HG03039 (cell line): Measurements from ENCODE around the gene ZNF630.
A peak's percentile ranks its signal among the peaks of the same experiment; 100 is the strongest.
"Not testable (repeated sequence)": the region's sequence is repeated elsewhere in the genome, so short reads cannot be mapped to it uniquely, and the experiment has no call there.

Source experiments
- ATAC-seq: cut with Tn5 transposase; IDR thresholded peaks from one replicate; pipeline ENCODE4 v1.9.1; 2021; ENCODE audit warnings: mild to moderate bottlenecking, moderate library complexity; ENCODE audit not compliant: unreplicated experiment

ZNF630 gene

DNA sequence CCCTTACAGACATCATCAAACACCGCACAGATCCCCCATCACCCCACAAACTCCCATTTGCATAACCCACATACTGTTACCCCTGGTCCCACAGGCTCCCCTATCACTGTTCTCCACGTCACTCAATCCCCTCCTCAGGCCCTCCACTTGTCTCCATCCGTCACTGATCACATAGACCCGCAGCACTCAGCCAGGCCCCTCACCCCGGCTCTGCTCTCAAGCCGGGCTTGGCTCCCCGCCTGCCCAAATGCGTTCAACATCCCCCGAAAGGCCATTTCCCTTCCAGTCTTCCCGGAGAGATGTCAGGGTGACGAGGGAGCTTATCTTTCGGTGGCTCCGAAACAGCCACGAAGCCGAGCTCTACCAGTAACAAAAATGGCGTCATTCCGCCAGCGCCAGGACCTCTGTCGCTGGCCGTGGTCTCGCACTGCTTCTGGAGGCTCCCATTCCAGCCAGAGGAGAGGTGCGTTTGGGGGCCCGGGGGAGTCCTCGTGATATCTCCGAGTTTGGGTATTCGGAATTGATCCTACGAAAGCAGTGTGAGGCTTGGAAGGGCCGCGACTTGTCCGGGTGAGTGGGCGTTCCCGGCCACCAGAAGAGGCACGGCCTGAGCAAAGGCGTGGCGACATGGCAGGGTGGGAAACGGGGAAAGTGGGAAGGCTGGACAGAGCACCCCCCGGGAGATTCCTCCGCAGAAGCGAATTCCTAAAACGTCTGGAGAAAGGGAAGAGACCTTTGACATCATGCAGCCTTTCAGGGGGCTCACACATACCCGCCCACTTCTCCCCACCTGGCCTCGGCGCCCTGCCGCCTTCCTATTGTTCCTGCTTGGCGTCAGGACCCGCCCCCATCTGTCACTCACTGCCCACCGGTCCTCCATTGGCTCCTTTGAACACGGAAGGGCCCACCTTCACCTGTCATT lies at the start of gene ZNF630:
TSS of gene ZNF630 (minus strand) at position 577 of the 922 bp plus-strand sequence. CDS start 4,754 bp downstream, outside the sequence.
- ATAC-seq = peak; percentile 82

DNA sequence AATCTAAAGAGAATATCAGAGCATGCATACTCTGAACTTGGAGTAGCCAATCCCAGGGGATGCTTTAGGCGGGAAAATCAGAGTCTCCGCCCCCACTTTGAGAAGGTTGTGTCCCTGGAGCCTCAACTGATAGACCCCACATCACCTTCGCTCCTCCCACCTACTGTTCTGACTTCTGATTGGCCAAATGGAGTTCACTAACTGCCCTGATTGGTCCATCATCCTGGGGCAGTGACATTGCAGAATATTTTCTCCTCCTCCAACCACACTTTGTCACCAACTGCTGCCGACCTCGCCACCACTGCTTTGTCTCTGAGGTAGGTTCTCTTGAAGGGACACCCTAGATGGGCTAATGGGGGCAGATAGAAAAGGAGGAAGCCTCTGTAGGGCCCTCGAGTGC lies 36.3 kb upstream of the ZNF630 start:
- ATAC-seq = no peak

DNA sequence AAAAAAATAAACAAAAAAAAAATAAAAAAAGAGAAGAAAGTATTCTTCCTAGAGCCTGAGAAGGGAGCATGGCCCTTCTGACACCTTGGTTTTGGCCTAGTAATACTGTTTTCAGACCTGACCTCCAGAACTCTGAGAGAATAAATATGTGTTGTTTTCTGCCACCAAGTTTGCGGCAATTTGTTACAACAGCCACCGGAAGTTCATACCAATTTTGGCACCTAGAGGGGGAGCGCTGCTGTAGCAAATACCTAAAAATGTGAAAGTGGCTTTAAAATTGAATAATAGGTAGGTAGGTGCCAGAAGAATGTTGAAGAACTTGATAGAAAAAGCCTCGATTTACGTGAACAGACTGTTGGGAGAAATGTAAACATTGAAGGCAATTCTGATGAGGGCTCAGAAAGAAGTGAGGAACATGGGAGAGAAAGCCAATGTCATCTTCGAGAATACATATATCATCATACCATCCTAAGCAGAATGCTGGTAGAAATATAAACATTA lies 31.5 kb upstream of the ZNF630 start:
- ATAC-seq = no peak

DNA sequence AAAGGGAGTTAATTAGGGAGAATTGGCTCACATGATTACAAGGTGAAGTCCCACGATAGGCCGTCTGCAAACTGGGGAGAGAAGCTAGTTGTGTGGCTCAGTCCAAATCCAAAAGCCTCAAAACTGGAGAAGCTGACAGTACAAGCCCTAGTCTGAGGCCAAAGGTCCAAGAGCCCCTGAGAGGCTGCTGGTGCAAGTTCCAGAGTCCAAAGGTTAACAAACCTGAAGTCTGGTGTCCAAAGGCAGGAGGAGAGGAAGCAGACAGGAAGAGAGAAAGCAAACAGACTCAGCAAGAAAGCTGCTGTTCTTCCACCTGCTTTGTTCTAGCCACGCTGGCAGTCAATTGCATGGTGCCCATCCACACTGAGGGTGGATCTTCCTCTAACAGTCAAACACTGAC lies 30.0 kb upstream of the ZNF630 start:
- ATAC-seq = no peak

DNA sequence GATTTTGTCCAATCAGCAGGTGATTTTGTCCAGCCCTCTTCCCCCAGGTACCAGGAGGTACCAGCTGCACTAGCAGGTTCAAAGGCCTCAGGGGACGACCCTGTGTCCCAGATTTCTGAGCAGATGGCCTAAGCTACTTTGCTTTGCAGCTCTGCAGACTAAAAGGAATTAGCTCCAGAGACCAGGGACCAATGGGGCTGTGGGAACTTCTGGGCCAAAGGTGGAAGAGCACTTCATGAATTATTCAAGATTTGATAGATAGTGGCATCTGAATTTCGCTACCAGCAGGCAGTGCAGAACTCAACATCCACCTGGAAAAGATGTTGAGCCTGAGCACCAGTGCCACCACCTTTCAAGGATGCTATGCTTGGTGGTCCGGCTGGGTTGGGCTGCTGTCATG lies 21.1 kb upstream of the ZNF630 start:
- not testable (repeated sequence) for ATAC-seq

DNA sequence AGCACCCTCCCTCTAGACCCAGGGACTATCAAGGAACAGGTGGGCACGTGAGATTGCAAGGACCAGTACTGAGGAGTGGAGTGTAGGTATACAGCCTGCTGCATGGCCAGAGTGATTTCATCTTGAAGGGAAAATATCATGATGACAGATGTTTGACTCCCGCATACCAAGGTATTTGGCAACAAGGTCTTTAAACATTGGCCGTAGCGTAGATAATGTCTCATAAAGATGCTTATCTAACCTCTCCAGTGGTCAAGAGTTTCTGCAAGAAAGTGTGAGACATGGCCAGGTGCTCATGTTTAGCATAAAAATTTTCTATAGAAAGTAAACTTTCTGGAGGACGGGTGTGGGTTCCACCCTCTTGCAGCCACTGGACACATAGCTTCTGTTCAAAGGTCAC lies 18.7 kb upstream of the ZNF630 start:
- no peak for ATAC-seq

DNA sequence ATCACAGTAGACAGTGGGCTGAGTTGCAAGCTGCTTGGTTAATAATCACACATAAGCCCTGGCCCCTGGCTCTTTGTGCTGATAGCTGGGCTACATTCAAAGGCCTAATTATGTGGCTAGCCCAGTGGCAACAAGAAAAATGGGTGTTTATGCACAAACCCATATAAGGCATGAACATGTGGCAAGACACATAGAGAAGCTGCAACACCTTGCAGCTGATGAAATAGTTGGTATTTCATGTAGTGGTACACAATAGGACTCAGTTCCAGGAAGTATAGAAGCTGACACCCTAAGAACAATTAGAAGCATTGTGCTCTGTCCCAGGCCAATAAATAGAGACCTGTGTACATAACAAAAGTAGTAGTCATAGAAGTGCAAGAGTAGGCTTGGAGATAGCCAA lies 14.6 kb upstream of the ZNF630 start:
- ATAC-seq = no peak

DNA sequence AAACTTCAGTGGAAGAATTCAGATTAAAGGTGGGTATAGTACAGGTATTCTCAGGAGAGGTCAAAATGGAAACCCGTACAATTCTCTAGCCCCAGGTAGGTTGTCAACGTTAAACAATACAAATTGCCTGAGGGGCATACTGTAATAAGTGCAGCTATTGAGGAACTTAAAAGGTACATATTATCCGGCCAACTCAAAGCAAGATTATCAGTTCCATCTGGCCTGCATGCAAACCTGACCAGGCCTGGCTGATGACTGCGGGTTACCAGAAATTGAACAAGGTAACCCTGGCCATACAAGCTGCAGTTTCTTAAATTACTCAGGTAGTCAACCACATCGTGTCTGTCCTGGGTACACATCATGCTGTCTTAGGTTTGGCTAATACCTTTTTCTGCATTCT lies 12.3 kb upstream of the ZNF630 start:
- no peak for ATAC-seq

DNA sequence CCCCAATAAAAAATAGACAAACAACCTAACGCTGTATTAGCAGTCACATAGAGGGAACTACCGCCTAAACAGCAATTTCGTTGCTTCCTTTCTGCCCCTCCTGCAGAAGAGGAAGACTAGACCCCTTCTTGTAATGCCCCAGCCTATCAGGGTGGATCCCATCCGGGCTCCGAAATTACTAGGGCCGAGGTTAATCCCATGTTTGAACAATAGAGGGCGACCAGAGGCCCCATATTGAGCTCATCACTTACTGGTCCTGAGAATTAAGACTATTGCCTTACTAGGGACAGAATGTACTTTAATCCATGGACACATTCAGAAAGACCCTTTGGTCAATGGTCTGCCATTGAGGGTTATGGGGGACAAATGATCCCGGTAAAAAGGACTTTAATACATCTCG lies 11.8 kb upstream of the ZNF630 start:
- no peak for ATAC-seq

DNA sequence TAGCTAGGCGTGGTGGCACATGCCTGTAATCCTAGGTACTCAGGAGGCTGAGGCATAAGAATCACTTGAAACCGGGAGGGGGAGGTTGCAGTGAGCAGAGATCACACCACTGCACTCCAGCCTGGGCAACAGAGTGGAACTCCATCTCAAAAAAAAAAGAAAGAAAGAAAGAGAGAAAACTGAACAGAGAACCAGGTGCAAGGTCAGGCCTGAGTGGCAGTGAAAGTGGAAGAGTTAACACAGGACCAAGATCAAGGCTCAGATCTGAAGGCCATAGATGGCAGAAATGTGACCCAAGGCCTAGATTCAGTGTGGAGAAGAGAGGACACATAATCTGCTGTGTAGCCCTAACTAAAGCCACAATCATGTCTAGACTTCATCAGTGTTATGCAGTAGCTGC lies 4.9 kb upstream of the ZNF630 start:
- ATAC-seq = no peak

DNA sequence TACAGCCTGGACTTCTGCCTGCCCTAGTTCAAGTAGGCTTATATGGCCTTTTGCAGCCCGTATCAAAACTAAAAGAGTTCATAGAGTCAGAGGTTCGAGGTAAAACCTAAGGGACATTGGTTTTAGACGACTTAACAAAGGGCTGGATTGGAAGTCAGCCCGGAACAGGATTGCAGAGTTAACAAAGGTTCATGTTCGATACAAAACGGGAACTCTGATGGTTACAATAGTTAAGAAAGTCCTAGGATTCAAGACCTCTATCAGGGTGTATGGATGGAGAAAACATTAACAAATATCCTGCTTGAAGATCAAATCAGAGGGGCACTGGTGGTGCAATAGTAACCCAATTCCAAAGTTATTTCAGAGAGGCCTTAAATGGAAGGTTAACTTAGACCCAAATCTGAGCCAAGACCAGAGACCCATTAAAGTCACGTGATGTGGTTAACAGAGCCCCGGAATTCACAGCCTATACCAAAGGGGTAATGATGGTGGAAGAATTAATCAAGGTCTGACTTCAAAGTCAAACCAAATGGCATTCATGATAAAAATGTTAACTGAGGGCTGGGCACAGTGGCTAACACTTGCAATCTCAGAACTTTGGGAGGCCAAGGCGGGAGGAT lies 656 bp upstream of the ZNF630 start:
- no peak for ATAC-seq

DNA sequence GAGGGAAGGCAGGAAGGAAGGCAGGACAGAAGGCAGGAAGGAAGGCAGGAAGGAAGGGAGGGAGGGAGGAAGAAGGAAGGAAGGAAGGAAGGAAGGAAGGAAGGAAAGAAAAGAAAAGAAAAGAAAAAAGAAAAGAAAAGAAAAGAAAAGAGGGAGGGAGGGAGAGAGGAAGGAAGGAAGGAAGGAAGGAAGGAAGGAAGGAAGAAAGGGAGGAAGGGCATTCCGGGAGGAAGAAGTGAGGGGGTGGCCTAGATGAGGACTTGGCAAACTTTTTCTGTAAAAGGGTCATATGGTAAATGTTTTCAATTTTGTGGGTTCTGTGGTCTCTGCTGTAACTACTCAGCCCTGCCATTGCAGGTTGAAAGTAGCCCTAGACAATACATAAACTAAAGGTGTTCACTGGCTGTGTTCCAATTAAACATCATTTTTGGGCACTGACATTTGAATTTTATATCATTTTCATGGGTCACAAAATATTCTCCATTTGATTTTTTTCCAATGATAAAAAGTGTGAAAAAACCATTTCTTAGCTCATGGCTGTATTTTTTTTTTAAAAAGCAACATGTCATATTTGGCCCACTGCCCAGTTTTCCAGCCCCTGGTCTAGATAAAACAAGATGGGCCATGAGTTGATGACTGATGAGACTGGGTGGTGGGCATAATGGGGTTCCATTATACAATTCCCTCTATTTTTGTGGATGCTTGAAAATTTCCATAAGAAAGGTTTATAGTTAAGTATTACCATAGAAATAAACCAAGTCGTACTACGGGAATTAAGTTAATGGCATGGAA lies 3.1 kb downstream of the ZNF630 start:
- no peak for ATAC-seq

DNA sequence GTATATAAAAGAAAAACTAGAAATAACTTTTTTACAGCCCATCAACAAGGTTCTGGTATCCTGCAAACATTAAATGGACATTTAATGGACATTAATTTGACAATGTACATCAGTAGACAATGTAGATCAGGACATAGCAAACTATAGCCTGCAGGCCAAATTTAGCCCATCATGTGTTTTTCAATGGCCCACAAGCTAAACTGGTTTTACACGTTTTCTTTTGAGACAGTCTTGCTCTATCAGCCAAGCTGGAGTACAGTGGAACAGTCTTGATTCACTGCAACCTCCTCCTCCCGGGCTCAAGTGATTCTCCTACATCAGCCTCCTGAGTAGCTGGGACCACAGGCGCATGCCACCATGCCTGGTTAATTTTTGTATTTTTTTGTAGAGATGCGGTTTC lies 7.2 kb downstream of the ZNF630 start:
- ATAC-seq = no peak

DNA sequence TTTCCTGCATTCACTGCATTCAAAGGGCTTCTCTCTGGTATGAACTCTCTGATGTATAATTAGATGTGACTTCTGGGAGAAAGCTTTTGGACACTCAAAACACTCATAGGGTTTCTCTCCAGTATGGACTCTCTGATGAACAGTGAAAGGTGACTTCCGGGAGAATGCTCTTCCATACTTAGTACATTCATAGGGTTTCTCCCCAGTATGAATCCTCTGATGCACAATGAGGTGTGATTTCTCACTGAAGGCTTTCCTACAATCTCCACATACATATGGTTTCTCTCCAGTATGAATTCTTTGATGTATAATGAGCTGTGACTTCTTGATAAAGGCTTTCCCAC lies 12.2 kb downstream of the ZNF630 start:
- ATAC-seq = no peak

DNA sequence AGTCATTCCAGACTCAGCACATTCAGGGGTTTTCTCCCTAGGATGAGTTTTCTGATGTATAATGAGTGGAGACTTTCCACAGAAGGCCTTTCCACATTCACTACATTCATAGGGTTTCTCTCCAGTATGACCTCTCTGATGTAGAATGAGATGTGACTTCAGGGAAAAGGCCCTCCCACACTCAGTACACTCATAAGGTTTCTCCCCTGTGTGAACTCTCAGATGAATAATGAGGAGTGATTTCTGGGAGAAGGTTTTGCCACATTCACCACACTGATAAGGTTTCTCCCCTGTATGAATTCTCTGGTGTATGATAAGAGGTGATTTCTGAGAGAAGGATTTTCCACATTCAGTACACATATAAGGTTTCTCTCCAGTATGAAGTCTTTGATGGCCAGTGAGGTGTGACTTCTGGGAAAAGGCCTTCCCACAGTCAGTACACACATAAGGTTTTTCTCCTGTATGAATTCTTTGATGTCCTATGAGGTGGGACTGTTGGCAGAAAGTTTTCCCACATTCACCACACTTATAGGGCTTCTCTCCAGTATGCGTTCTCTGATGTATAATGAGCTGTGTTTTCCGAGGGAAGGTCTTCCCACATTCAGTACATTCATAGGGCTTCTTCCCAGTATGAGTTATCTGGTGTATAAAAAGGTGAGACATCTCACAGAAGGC lies 12.7 kb downstream of the ZNF630 start:
- ATAC-seq = no peak

DNA sequence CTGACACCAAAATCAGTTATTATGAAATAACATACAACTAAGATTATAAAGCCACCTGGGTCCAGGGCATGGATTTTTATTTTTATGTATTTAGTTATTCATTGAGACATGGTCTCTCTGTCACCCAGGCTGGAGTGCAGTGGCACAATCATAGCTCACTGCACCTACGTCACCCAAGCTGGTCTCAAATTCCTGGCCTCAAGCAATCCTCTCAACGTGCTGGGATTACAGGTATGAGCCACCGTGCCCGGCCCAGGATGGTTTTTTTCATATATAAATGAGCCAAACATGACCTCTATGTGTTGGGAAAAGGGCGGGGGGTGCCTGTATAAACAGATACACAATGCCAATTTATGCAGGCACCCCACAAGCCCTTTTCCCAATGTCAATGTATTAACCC lies 24.6 kb downstream of the ZNF630 start:
- ATAC-seq = no peak

DNA sequence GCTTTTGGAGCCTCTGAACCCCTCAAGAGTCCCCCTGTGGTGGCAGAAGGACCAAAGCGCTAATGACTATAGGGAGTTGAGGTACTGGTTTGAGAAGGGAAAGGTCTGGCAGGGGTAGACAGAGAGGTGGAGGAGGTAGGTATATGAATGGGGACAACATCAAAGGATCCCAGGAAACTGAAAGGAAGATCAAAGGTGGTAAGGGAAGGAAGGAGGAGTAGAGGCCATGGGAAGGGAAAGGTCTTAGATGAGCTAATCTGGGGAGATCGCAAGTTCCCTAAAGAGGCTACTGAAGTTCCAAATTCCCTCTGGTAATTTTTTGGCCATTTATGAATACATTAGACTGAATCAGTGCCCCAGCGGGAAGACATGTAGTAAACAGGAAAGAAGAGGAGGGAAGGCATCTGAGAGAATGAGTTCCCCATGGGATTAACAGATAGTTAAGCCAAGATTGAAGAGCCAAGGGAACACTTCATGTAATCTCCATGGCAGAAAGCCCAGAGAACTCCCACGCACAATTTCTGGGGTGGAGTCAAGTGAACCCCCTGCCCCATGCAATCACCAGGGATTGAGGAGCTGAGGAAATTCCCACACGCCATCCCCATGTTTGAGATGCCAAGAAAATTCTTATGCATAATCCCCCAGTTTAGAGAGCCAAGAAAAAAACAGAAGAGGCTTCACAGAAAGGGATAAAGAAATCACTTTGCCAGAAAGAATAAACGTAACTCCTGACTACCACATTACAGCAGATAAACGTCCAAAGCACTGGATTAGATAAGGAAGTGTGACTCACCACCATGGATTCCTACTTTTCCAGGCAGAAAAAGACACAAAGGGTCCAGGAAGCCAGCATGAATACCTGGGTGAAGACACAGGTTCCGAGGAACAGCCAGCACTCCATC lies 25.8 kb downstream of the ZNF630 start:
- no peak for ATAC-seq

DNA sequence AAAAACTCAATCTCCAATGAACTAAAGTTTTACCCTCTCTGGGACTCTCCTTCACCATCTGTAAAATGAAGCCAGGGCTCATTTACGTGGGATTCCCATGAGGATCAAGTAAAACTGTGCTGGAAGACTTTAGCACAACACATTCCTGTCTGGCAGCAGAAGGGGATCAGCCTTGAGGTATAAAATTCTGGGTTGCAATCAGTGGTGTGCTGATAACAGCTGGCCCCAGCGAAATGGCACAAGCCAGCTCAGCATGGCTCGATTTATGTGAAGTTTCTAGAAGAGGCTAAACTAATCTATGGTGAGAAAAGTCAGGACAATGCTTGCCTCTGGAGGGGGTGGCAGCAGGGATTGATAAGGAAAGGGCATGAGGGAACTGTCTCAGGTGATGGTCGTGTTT lies 28.4 kb downstream of the ZNF630 start:
- no peak for ATAC-seq

DNA sequence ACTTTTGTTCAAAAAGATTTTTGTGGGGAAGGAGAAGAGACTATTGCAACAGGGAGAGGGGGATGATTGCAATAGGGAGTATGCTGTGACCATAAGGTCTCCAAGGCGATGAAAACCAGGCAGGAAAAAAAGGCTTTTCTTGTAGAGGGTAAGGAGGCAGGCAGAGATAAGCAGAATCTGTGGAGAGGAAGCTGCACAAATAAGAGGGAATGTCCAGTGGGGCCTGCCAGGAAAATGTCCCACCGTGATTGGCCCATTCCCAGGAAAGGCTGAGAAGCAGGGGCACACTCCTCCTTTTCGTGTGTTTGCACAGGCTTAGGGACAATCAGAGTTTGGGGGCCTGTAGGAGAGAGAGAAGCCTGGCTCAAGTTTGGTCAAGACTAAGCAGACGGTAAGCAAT lies 35.5 kb downstream of the ZNF630 start:
- ATAC-seq = no peak

DNA sequence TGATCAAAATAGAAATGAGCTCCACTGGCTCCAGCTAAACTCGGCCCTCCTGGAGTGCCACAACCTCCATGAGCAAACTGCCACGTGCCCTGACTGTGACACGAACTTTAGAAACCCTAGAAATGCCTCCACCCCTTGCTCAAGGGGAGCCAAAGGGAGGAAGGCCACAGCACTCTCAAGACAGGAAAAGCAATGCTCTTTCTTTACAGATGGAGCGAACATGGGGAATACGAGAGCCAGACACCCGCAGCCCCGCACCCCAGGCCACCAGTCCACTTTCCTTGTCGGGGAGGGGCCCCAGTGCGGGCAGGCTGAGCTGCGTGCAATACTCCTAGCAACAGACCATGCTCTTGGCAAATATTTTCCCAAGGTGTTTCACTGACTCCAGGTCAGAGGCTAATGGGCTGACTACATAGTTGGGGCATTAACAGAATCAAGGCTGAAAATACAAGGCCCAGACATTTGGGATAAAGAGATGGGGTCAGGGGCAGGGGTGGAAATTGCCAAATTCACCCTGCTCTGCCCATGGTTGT lies 40.7 kb downstream of the ZNF630 start:
- not testable (repeated sequence) for ATAC-seq
